ENCODE measurements around the gene PARD3.

The PARD3 gene

GRCh38 chr10:34152434-34152833 lies 662.7 kb downstream of the PARD3 start:
- TF ChIP-seq, protein P1, sequence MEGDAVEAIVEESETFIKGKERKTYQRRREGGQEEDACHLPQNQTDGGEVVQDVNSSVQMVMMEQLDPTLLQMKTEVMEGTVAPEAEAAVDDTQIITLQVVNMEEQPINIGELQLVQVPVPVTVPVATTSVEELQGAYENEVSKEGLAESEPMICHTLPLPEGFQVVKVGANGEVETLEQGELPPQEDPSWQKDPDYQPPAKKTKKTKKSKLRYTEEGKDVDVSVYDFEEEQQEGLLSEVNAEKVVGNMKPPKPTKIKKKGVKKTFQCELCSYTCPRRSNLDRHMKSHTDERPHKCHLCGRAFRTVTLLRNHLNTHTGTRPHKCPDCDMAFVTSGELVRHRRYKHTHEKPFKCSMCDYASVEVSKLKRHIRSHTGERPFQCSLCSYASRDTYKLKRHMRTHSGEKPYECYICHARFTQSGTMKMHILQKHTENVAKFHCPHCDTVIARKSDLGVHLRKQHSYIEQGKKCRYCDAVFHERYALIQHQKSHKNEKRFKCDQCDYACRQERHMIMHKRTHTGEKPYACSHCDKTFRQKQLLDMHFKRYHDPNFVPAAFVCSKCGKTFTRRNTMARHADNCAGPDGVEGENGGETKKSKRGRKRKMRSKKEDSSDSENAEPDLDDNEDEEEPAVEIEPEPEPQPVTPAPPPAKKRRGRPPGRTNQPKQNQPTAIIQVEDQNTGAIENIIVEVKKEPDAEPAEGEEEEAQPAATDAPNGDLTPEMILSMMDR (IDR thresholded peaks at IDR 0.05) = no peak
- Histone ChIP-seq H3K9ac (no peak overlapping the region), H3K9me3 (ENCODE audit: control insufficient read depth, low read length) (no peaks in the 10 kb centered on the region), H3K27me3 (ENCODE audit: control insufficient read depth, insufficient read depth, low read length) (no peaks in the 10 kb centered on the region), H2AFZ (no peak overlapping the region), H3K27ac (no peak overlapping the region), H3K4me3 (ENCODE audit: low read depth, low read length) (no peak overlapping the region), H3K4me2 (ENCODE audit: low read length) (no peak overlapping the region), H3K79me2 (no peaks in the 10 kb centered on the region), H3K4me1 (peaks cover 7% of the 10 kb centered on the region), H3K36me3 (ENCODE audit: control insufficient read depth, insufficient read depth, low read length) (no peaks in the 10 kb centered on the region)

DNA sequence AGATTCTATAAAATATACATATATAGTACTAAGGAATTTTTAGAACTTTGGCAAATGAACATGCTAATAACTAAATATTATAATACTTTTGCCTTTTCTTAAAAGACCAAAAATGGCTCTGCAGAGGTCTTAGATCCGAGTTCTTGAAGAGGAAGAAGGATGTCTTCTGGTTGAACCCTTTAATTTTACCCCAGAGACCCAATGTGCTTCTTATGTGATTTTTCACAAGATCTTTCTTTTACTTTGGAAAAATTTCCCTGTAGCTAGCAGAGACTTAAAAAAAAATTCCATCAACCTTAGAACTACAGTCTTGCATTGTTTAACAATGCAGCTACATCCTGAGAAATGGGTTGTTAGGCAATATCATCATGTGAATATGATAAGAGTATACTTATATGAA lies 663.2 kb downstream of the PARD3 start:
- no peak overlapping the region for H3K9ac ChIP-seq
- TF ChIP-seq, protein P1 (IDR thresholded peaks at IDR 0.05) = no peak
- H3K27me3 ChIP-seq (ENCODE audit: control insufficient read depth, insufficient read depth, low read length) = no peaks in the 10 kb centered on the region
- peaks cover 5% of the 10 kb centered on the region for H3K4me1 ChIP-seq
- no peak overlapping the region for H3K4me3 ChIP-seq (ENCODE audit: low read depth, low read length)
- no peak overlapping the region for H3K27ac ChIP-seq
- no peaks in the 10 kb centered on the region for H3K36me3 ChIP-seq (ENCODE audit: control insufficient read depth, insufficient read depth, low read length)
- no peak overlapping the region for H3K4me2 ChIP-seq (ENCODE audit: low read length)
- H3K9me3 ChIP-seq (ENCODE audit: control insufficient read depth, low read length) = no peaks in the 10 kb centered on the region
- no peaks in the 10 kb centered on the region for H3K79me2 ChIP-seq
- no peak overlapping the region for H2AFZ ChIP-seq

DNA sequence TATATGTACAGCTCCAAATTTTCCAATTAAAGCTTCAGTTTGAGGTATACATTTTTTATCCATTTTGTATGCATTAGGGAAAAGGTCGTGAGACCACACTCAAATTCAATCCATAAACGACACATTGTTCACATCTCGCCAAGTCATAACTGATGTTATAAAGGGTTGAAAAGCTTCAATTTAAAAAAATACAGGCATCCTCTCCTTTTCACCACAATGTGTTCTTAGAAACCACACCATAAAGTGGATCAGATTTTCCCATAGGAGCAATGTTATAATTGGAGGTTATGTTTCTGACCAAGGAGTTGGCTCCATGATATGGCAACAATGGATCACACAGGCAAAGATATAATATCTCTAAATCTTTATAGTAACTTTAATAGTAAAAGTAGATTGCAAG lies 663.6 kb downstream of the PARD3 start:
- no peaks in the 10 kb centered on the region for H3K36me3 ChIP-seq (ENCODE audit: control insufficient read depth, insufficient read depth, low read length)
- no peaks in the 10 kb centered on the region for H3K9me3 ChIP-seq (ENCODE audit: control insufficient read depth, low read length)
- H3K4me3 ChIP-seq (ENCODE audit: low read depth, low read length) = no peak overlapping the region
- no peaks in the 10 kb centered on the region for H3K79me2 ChIP-seq
- H3K27me3 ChIP-seq (ENCODE audit: control insufficient read depth, insufficient read depth, low read length) = no peaks in the 10 kb centered on the region
- H3K4me2 ChIP-seq (ENCODE audit: low read length) = no peak overlapping the region
- no peak overlapping the region for H3K27ac ChIP-seq
- peaks cover under 1% of the 10 kb centered on the region for H3K4me1 ChIP-seq
- TF ChIP-seq, protein P1 (IDR thresholded peaks at IDR 0.05) = no peak
- no peak overlapping the region for H3K9ac ChIP-seq
- H2AFZ ChIP-seq = no peak overlapping the region

DNA sequence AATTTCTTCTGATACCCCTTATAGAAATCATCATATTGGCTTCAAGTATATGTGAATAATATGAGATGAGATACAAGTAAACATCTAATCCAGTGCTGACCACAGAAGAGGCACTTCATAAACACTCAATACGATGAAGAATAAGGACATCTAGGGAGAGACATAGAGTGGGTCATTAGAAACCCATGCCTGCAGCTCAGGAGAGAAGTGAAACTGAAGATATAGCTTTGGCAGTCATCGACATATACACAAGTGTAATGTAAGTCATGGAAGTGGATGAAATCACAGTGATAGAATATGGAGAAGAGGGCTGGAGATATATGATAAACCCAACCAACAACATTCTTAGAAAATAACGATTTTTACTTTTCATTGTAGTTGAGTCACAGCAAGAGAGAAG lies 665.0 kb downstream of the PARD3 start:
- Histone ChIP-seq H3K4me2 (ENCODE audit: low read length) (no peak overlapping the region), H2AFZ (no peak overlapping the region), H3K9me3 (ENCODE audit: control insufficient read depth, low read length) (no peaks in the 10 kb centered on the region), H3K4me1 (no peaks in the 10 kb centered on the region), H3K27ac (no peak overlapping the region), H3K4me3 (ENCODE audit: low read depth, low read length) (no peak overlapping the region), H3K79me2 (no peaks in the 10 kb centered on the region), H3K9ac (no peak overlapping the region), H3K36me3 (ENCODE audit: control insufficient read depth, insufficient read depth, low read length) (no peaks in the 10 kb centered on the region), H3K27me3 (ENCODE audit: control insufficient read depth, insufficient read depth, low read length) (no peaks in the 10 kb centered on the region)
- TF ChIP-seq, protein P1 (IDR thresholded peaks at IDR 0.05) = no peak

GRCh38 chr10:34148305-34148657 lies 666.8 kb downstream of the PARD3 start:
- no peak overlapping the region for H3K9ac ChIP-seq
- no peak overlapping the region for H3K4me3 ChIP-seq (ENCODE audit: low read depth, low read length)
- H3K36me3 ChIP-seq (ENCODE audit: control insufficient read depth, insufficient read depth, low read length) = no peaks in the 10 kb centered on the region
- TF ChIP-seq, protein P1 (IDR thresholded peaks at IDR 0.05) = no peak
- no peak overlapping the region for H2AFZ ChIP-seq
- H3K9me3 ChIP-seq (ENCODE audit: control insufficient read depth, low read length) = no peaks in the 10 kb centered on the region
- H3K27ac ChIP-seq = no peak overlapping the region
- H3K4me1 ChIP-seq = no peaks in the 10 kb centered on the region
- H3K79me2 ChIP-seq = no peaks in the 10 kb centered on the region
- no peak overlapping the region for H3K4me2 ChIP-seq (ENCODE audit: low read length)
- H3K27me3 ChIP-seq (ENCODE audit: control insufficient read depth, insufficient read depth, low read length) = no peaks in the 10 kb centered on the region

Measured in parathyroid adenoma (tissue), 2 donors.